Stimulated activated CD8-positive, alpha-beta memory T cell treated with anti-CD3 and anti-CD28 coated beads, Interleukin-4, amount 100 ng/mL, for 4 hours (primary cell): ENCODE results near the gene HERC4.
A peak's percentile ranks its signal among the peaks of the same experiment; 100 is the strongest.
"Not testable (repeated sequence)": the region's sequence is repeated elsewhere in the genome, so short reads cannot be mapped to it uniquely, and the experiment has no call there.

ENCODE experiments used
- DNase-seq, 2 donors: peaks; one replicate each; pipeline ENCODE4 v3.0.0-alpha.2; 2020; ENCODE audit warnings: low read depth in 2 of 2, low spot score in 1 of 2

The HERC4 gene

GRCh38 chr10:67966035-67966434 is 109.0 kb downstream of the HERC4 start:
- not testable (repeated sequence) for DNase-seq

- no peak for DNase-seq
Measured at GRCh38 chr10:67965456-67965855, 109.6 kb downstream of the HERC4 start.

- DNase-seq: no peak
Measured at GRCh38 chr10:67959839-67960476, 115.1 kb downstream of the HERC4 start.

DNA sequence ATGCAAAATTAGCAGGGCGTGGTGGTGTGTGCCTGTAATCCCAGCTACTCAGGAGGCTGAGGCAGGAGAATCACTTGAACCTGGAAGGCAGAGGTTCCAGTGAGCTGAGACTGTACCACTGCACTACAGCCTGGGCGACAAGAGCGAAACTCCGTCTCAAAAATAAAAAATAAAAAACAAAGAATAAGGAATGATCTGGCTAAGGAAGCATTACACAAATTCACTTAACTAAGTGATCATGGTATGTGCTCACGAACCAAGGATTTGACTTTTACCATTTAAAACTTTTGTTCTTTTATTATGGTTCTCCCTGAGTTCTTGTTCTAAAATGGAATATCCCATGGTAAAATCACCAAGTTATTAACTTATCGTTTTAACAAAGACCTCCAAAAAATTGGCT is 119.5 kb downstream of the HERC4 start:
- DNase-seq: no peak

- DNase-seq: no peak
Measured at GRCh38 chr10:67943917-67944316, 131.2 kb downstream of the HERC4 start.

GRCh38 chr10:67936416-67936815 is 138.7 kb downstream of the HERC4 start:
- no peak for DNase-seq

GRCh38 chr10:67935223-67935622 is 139.9 kb downstream of the HERC4 start:
- DNase-seq: no peak

DNA sequence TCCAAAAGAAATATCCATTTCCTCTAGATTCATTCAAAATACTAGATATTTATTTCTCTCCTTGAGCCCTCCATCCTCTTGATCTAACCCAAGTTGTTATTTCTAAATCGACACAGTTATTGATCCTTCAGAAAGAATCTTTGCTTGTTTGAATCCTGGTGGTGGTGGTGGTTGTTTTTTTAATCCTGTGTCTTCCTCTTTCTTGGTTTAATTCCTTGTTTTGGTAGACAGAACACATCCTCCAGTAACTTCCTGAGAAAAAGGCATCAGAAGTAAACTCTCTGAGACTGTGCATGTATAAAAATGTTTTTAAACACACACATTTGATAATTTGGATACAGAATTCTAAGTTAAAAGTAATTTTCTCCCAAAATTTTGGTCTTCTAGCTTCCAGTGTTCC is 140.7 kb downstream of the HERC4 start:
- no peak for DNase-seq

- DNase-seq: no peak
Measured at GRCh38 chr10:67933199-67933598, 141.9 kb downstream of the HERC4 start.

- DNase-seq: no peak
Measured at GRCh38 chr10:67926951-67927350, 148.1 kb downstream of the HERC4 start.

- no peak for DNase-seq
Measured at GRCh38 chr10:67925449-67926005, 149.6 kb downstream of the HERC4 start.

GRCh38 chr10:67924136-67924535 is 150.9 kb downstream of the HERC4 start:
- DNase-seq: no peak

DNA sequence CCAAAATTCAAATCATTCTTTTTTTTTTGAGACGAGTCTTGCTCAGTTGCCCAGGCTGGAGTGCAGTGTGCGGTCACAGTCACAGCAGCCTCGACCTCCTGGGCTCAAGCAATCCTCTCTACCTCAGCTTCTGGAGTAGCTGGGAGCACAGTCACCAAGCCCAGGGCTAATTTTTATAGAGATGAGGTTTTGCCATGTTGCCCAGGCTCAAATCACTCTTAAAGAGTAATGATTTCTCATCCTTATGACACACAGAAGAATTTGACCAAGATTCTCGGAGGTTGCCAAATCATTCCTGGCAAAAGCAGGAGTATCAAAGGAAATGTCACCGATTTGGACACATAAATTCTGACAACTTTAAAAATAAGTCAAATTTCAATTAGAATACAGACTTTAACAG is 151.5 kb downstream of the HERC4 start:
- no peak for DNase-seq

DNA sequence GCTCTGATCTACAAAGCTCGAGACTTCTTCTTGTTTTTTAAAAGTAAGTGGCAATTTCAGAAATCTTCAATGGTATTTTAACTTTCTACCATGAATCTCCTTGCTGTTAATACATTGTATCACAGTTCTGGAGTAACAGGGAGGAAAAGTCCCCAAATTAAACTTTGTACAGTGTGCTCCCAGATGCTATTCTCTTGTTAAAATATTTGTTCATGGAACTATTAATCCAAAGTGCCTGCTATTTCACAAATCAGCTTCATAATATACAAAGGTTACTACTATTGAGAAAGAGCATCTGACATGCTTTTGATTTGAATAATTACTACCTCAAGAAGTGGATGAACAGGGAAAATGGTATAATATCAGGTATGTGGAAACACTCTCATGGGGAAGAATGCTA is 154.0 kb downstream of the HERC4 start:
- no peak for DNase-seq

DNA sequence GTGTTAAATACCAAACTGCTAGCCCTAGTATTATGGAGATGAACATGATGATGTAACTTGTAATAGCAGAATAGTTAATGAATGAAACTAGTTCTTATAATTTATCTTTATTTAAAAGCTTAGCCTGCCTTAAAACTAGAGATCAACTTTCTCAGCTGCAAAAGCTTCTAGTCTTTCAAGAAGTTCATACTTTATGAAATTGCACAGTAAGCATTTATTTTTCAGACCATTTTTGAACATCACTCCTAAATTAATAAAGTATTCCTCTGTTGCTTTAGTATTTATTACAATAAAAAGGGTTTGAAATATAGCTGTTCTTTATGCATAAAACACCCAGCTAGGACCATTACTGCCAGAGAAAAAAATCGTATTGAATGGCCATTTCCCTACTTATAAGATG is 157.4 kb downstream of the HERC4 start:
- DNase-seq: no peak

DNA sequence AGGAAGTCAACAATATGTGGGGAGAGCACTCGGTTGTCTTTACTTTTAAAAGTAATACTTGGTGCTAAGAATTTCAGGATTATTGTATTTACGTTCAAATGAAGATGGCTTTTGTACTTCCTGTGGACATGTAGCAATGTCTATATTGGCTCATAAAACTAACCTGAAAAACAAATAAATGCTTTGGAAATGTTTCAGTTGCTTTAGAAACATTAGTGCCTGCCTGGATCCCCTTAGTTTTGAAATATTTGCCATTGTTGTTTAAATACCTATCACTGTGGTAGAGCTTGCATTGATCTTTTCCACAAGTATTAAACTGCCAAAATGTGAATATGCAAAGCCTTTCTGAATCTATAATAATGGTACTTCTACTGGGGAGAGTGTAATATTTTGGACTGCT is 157.9 kb downstream of the HERC4 start:
- no peak for DNase-seq

GRCh38 chr10:67914777-67915340 is 160.2 kb downstream of the HERC4 start:
- DNase-seq: no peak

GRCh38 chr10:67912331-67912946 is 162.6 kb downstream of the HERC4 start:
- no peak for DNase-seq

GRCh38 chr10:67903581-67903980 is 171.5 kb downstream of the HERC4 start:
- DNase-seq: no peak

DNA sequence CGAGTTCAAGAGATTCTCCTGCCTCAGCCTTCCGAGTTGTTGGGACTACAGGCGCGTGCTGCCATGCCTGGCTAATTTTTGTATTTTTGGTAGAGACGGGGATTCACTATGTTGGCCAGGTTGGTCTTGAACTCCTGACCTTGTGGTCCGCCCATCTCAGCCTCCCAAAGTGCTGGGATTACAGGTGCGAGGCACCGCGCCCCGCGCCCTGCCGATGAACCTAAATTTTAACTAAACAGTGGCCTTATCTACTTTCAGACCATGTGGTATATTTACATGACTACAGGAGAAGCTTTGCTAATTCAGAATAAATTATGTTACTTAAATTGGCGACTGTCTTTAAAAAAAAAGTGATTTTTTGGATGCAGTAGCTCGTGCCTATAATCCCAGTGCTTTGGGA is 181.4 kb downstream of the HERC4 start:
- DNase-seq: no peak

GRCh38 chr10:67884842-67885670 is 190.0 kb downstream of the HERC4 start:
- peak; percentile 47 to 56 for DNase-seq
